ENCODE data around the gene SERPINB10.

DNA sequence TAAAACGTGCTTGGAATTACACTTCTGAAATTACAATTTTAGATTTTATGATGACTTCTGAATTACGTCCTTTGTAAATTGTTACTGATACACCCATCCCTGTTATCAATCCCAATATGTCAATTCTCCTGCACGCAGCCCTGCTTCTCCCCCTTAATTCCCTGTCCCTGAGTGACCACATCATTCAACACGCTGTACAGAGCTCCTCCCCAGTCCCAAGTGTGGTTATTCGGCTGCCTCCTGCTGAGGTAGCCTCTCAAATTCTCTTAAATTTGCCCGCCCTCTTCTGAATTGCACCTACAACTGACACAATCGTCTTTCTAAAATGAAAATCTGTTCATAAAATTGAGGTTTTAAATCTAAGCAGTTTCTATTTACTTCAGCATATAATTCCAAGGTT is 72.3 kb downstream of the SERPINB10 start:
- TF ChIP-seq CTCF (IDR thresholded peaks at IDR 0.05) = no peak
- TF ChIP-seq POLR2AphosphoS5 (IDR thresholded peaks at IDR 0.05) = no peak
- no peak for TF ChIP-seq POLR2A (IDR thresholded peaks at IDR 0.05)
